GM10248 (cell line): ENCODE measurements around the gene ZC3H4.
A peak's percentile ranks its signal among the peaks of the same experiment; 100 is the strongest.
"Not testable (repeated sequence)": the region's sequence is repeated elsewhere in the genome, so short reads cannot be mapped to it uniquely, and the experiment has no call there.

Experiments
- CTCF ChIA-PET: fragments of 300-600 bp; sonication (Branson Sonifier 250); formaldehyde crosslinking; extraction: SDS; loops from one replicate; lab custom pipeline; 2021; ENCODE audit warnings: antibody characterized with exemption; lab: Yijun Ruan, JAX
- POLR2A ChIA-PET: fragments of 350-650 bp; sonication (Branson Sonifier 250); formaldehyde crosslinking; extraction: SDS; loops from one replicate; lab custom pipeline; 2020; ENCODE audit warnings: antibody characterized with exemption; lab: Yijun Ruan, JAX
- DNase-seq: peaks from one replicate; pipeline ENCODE4 v3.0.0; 2012; ENCODE audit errors: extremely low spot score
- TF ChIP-seq, protein P1 (sequence below): IDR thresholded peaks from 2 replicates; pipeline ENCODE4 v1.5.1; 2012; ENCODE audit warnings: mild to moderate bottlenecking, low read depth; ENCODE audit errors: extremely low read depth, missing control alignments, control extremely low read depth

ZC3H4 gene

DNA sequence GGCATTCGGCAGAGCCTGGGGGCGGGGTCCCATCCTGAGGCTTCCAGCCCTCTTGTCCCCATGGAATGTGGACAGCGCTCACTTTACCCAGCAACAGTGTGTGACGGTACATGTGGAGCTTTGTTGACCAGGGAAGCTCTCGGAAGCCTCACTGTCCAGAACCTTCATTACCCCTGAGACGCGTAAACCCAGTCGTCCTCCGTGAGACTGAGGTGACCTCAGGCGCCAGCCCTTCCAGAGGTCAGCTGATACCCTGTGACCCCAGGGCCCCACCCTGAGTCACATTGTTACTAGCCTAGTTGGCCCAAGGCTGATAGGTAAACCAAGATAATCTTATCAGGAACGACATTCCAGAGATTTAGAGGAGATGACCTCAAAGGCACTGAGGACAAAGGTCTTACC, 55.0 kb downstream of the ZC3H4 start:
- no peak for DNase-seq
- TF ChIP-seq, protein P1, sequence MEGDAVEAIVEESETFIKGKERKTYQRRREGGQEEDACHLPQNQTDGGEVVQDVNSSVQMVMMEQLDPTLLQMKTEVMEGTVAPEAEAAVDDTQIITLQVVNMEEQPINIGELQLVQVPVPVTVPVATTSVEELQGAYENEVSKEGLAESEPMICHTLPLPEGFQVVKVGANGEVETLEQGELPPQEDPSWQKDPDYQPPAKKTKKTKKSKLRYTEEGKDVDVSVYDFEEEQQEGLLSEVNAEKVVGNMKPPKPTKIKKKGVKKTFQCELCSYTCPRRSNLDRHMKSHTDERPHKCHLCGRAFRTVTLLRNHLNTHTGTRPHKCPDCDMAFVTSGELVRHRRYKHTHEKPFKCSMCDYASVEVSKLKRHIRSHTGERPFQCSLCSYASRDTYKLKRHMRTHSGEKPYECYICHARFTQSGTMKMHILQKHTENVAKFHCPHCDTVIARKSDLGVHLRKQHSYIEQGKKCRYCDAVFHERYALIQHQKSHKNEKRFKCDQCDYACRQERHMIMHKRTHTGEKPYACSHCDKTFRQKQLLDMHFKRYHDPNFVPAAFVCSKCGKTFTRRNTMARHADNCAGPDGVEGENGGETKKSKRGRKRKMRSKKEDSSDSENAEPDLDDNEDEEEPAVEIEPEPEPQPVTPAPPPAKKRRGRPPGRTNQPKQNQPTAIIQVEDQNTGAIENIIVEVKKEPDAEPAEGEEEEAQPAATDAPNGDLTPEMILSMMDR, result no peak
- CTCF ChIA-PET, result interaction anchor here (0.7 to 1.7 kb wide), 2 partner anchors 22 to 24 kb away, joined by 3 to 5 read pairs; no protein-coding TSS in a partner anchor
- POLR2A ChIA-PET, result no interaction called here

GRCh38 chr19:47057328-47057727, 56.2 kb downstream of the ZC3H4 start:
- CTCF ChIA-PET, result interaction anchor here (1.7 kb wide), 1 partner anchor 10 kb away, joined by 5 read pairs; no protein-coding TSS in a partner anchor
- POLR2A ChIA-PET, result no interaction called here
- TF ChIP-seq, protein P1, result no peak
- DNase-seq, result no peak

- TF ChIP-seq, protein P1, result no peak
- no peak for DNase-seq
- ChIA-PET POLR2A (no interaction called here), CTCF (interaction anchor here (0.7 to 1.7 kb wide), 2 partner anchors 9 to 69 kb away, joined by 3 to 5 read pairs; no protein-coding TSS in a partner anchor)
Measured at GRCh38 chr19:47056411-47056810, 57.2 kb downstream of the ZC3H4 start.

GRCh38 chr19:47050562-47050961, 63.0 kb downstream of the ZC3H4 start:
- POLR2A ChIA-PET, DNase-seq: not testable (repeated sequence)
- CTCF ChIA-PET, result interaction anchor here (1.9 kb wide), 1 partner anchor 14 kb away, joined by 4 read pairs; no protein-coding TSS in a partner anchor

DNA sequence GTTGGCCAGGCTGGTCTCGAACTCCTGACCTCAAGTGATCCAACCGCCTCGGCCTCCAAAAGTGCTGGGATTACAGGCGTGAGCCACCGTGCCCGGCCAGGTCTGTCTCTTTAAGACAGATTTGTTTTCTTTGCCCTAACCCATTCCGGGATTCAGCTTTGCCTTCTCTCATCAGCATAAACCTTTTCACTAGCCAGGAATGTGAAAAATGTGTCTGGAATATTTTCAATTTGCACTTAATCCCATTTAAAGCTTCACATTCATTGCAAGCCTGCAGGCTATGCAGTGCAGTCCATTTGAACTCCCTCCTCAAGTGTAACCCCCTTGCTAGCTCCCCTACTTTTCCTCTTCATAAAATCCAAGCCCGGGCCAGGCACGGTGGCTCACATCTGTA, 64.3 kb downstream of the ZC3H4 start:
- TF ChIP-seq, protein P1, result no peak
- POLR2A ChIA-PET, result interaction anchor here (0.6 kb wide), 1 partner anchor 23 kb away, joined by 4 read pairs; no protein-coding TSS in a partner anchor
- CTCF ChIA-PET, result interaction anchor here (0.9 to 1.9 kb wide), 2 partner anchors 13 to 36 kb away, joined by 4 to 5 read pairs; no protein-coding TSS in a partner anchor
- no peak for DNase-seq

DNA sequence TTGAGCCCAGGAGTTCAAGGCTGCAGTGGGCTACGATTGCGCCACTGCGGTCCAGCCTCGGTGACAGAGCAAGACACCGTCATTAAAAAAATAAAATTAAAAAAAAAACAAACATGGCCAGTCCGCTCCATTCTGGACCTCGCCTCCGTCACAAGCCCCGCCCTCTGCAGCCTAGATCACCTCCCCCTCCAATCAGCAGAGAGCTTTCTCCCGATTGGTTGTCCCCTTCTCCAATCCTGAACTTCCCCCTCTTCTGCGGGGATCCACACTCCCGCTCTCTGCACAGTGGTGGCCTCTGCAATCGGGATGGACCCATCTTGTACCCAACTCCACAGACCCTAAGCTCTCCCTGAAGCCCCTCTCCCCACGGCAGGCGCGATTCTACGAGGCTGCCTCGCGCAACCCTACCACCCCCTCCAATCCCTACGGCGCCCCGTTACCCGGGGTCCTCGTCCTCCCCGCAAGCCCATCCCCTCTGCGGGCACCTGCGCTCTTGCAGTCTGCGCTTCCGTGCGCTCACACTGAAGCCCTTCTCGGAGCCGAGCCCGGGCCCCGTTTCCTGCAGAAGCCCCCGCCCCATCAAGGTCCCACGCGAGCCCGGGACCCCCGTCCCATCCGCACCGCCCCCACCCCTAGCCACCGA, 65.7 kb downstream of the ZC3H4 start:
- ChIA-PET POLR2A (interaction anchor here (0.8 to 1.0 kb wide), 2 partner anchors 65 to 178 kb away, joined by 3 to 6 read pairs; partner anchors contain the start of gene ZC3H4), CTCF (interaction anchor here (0.9 to 1.2 kb wide), 7 partner anchors 9 to 199 kb away, joined by 3 to 5 read pairs (median 5); no protein-coding TSS in a partner anchor)
- TF ChIP-seq, protein P1, result no peak
- peak; percentile 95 for DNase-seq
